Measurements from ENCODE around the gene OR51B4.
"Not testable (repeated sequence)": the region's sequence is repeated elsewhere in the genome, so short reads cannot be mapped to it uniquely, and the experiment has no call there.

Gene OR51B4

GRCh38 chr11:5297721-5298323, 3.9 kb downstream of the OR51B4 start:
- in situ Hi-C loops (cut with HindIII; ENCODE audit: low sequenced_read_pairs), result no loop called here

DNA sequence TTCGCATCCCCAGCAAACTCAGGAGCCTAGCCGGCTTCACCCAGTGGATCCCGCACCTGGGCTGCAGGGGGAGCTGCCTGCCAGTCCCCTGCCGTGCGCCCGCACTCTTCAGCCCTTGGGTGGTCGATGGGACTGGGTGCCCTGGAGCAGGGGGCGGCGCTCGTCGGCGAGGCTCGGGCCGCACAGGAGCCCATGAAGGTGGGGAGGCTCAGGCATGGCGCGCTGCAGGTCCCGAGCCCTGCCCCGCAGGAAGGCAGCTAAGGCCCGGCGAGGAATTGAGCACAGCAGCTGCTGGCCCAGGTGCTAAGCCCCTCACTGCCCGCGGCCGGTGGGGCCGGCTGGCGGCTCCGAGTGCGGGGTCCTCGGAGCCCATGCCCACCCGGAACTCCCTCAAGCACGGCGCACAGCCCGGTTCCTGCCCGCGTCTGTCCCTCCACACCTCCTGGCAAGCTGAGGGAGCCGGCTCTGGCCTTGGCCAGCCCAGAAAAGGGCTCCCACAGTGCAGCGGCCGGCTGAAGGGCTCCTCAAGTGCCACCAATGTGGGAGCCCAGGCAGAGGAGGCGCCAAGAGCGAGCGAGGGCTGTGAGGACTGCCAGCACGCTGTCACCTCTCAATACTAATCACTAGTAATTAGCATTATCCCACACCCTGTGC, 7.3 kb downstream of the OR51B4 start:
- in situ Hi-C loops (cut with HindIII; ENCODE audit: low sequenced_read_pairs), result not testable (repeated sequence)

DNA sequence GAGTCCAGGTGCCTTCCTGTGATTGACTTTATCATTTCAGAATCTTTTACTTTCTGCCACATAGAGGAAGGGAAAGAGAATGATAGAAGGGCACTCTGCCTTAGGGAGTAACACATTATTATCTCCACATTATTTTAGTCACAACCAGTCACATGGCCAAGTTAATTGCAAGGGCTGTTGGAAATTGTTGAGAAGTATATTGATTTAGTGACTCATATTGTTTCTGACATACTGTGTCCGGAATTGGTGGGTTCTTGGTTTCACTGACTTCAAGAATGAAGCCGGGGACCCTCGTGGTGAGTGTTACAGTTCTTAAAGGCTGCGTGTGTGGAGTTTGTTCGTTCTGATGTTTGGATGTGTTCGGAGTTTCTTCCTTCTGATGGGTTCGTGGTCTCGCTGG, 8.7 kb downstream of the OR51B4 start:
- in situ Hi-C loops (cut with HindIII; ENCODE audit: low sequenced_read_pairs), result no loop called here

- in situ Hi-C loops (cut with HindIII; ENCODE audit: low sequenced_read_pairs), result no loop called here
These were observed 10.4 kb downstream of the OR51B4 start for GRCh38 chr11:5291207-5291838.

DNA sequence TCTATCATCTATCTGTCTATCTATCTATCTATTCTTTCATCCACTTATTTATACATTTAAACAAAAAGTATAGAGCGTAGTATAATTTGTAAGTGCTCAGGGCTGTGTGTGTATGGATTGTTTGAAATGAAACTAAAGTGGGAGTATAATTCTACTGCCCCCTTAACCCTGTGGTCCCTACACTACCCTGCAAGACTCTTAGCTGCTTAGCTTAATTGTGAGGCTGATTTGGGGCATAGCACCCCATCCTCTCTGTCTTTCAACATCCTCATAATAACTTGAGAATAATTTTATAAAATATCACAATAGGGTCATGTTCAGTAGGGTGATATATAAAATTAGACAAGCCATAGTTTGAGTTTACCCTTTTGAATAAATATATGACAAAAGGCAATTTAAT, 11.6 kb downstream of the OR51B4 start:
- in situ Hi-C loops (cut with HindIII; ENCODE audit: low sequenced_read_pairs), result no loop called here

DNA sequence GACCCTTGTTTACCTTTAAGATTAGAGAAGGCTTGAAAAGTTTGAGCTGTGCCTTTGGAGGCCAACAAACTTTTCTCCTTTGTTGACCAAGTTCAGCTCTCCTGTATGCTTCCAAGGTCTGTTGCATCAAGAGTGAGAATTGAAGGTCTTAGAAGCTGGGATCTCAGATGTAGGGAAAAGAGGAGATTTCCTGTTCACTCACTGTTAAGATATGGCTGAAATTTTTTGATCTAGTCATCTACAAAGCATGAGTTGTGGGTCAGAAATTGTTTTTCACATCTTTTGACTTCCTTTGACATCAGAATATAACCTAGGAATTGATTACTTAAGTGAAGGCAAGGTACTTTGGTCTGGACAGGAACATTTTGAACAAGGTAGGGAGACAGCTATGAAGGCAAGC, 12.1 kb downstream of the OR51B4 start:
- in situ Hi-C loops (cut with HindIII; ENCODE audit: low sequenced_read_pairs), result no loop called here

GRCh38 chr11:5288906-5289550, 12.7 kb downstream of the OR51B4 start:
- in situ Hi-C loops (cut with HindIII; ENCODE audit: low sequenced_read_pairs), result no loop called here

DNA sequence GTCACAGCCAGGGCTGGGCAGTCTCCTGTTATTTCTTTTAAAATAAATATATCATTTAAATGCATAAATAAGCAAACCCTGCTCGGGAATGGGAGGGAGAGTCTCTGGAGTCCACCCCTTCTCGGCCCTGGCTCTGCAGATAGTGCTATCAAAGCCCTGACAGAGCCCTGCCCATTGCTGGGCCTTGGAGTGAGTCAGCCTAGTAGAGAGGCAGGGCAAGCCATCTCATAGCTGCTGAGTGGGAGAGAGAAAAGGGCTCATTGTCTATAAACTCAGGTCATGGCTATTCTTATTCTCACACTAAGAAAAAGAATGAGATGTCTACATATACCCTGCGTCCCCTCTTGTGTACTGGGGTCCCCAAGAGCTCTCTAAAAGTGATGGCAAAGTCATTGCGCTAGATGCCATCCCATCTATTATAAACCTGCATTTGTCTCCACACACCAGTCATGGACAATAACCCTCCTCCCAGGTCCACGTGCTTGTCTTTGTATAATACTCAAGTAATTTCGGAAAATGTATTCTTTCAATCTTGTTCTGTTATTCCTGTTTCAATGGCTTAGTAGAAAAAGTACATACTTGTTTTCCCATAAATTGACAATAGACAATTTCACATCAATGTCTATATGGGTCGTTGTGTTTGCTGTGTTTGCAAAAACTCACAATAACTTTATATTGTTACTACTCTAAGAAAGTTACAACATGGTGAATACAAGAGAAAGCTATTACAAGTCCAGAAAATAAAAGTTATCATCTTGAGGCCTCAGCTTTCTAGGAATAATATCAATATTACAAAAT, 13.4 kb downstream of the OR51B4 start:
- in situ Hi-C loops (cut with HindIII; ENCODE audit: low sequenced_read_pairs), result no loop called here

DNA sequence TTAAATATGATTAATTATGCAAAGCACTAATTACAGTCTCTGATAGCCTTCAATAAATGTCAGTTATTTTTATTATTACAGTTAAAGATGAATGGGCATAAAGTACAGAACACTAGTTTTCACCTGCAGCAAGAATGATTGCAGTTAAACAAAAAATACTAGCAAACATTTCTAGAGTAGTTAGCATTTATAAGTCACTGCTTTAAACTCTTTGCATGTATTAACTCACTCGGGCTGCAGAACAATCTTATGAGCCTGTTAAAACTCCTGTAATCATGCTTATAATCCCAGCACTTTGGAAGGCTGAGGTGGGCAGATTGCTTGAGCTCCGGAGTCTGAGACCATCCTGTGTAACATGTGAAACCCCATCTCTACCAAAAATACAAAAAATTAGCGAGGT, 14.8 kb downstream of the OR51B4 start:
- in situ Hi-C loops (cut with HindIII; ENCODE audit: low sequenced_read_pairs), result no loop called here

GRCh38 chr11:5286351-5286750, 15.4 kb downstream of the OR51B4 start:
- in situ Hi-C loops (cut with HindIII; ENCODE audit: low sequenced_read_pairs), result no loop called here

- in situ Hi-C loops (cut with HindIII; ENCODE audit: low sequenced_read_pairs), result no loop called here
These were observed 15.9 kb downstream of the OR51B4 start for GRCh38 chr11:5285703-5286340.

GRCh38 chr11:5284637-5285036, 17.1 kb downstream of the OR51B4 start:
- in situ Hi-C loops (cut with HindIII; ENCODE audit: low sequenced_read_pairs), result no loop called here

GRCh38 chr11:5283882-5284281, 17.9 kb downstream of the OR51B4 start:
- in situ Hi-C loops (cut with HindIII; ENCODE audit: low sequenced_read_pairs), result no loop called here

DNA sequence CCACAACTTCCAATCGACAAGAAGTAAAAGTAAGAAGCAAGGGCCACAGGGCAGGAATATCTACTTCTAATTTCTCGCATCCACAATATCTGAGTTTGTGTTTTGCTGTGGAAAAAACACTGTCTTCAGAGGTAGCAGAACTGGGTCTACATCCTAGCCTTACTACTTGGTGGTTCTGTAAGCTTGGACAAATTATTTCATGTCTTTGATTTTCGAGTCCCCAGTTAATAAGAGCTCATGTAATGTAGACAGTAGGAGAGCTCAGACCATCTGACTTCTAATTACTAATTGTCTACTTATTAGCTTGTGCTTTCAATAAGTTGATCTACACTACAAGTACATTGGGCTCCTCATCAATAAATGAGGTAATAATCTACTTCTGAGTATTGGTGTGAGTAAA, 18.7 kb downstream of the OR51B4 start:
- in situ Hi-C loops (cut with HindIII; ENCODE audit: low sequenced_read_pairs), result no loop called here

DNA sequence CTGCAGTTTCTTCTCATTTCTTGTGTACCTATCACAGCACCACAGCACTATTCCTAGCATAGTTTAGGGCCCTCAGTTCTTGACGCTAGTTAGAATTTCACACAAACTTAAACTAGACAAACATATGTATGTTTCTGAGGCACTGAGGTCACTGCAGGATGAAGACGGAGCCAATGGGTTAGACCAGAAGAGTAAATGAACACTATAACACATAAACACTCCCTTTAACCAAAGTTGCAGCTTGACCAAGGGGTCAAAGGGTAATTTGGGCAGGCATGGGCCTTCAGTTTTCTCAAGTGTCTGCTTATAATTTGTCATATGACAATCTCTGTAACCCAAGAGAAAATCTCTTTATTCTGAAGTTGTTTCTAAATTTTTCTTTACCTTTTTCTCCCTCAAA, 19.1 kb downstream of the OR51B4 start:
- in situ Hi-C loops (cut with HindIII; ENCODE audit: low sequenced_read_pairs), result no loop called here

- in situ Hi-C loops (cut with HindIII; ENCODE audit: low sequenced_read_pairs), result no loop called here
These were observed 20.1 kb downstream of the OR51B4 start for GRCh38 chr11:5281596-5281995.

DNA sequence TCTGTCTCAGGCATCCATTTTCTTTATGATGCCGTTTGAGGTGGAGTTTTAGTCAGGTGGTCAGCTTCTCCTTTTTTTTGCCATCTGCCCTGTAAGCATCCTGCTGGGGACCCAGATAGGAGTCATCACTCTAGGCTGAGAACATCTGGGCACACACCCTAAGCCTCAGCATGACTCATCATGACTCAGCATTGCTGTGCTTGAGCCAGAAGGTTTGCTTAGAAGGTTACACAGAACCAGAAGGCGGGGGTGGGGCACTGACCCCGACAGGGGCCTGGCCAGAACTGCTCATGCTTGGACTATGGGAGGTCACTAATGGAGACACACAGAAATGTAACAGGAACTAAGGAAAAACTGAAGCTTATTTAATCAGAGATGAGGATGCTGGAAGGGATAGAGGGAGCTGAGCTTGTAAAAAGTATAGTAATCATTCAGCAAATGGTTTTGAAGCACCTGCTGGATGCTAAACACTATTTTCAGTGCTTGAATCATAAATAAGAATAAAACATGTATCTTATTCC, 21.1 kb downstream of the OR51B4 start:
- in situ Hi-C loops (cut with HindIII; ENCODE audit: low sequenced_read_pairs), result no loop called here

DNA sequence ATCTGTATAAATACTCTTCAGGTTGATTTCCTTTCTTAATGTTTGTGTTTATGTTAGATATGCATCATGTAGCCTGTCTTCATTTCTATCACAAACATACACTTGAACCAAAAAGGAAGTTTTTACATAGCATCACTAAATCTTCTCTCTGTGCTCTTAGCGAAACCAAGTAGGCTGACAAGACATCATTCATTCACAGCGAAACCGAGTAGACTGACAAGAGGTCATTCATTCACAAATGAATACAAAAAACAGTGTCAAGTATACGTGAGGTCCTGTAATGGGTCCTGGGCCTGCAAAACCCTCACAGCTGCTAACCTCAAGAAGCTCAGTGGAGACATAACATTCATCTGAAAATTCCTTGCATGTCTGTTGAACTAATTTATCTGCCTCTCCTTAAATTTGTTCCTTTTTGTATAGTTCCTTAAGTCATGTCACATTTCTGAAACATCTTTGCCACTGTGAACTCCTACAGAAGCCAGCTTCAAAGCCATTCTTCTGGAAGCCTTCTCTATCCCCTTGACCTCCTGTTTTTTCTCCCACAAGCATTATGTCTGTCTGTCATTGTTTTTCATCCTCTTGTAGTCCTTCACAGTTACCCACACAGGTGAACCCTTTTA, 22.2 kb downstream of the OR51B4 start:
- in situ Hi-C loops (cut with HindIII; ENCODE audit: low sequenced_read_pairs), result no loop called here

- in situ Hi-C loops (cut with HindIII; ENCODE audit: low sequenced_read_pairs), result no loop called here
These were observed 23.9 kb downstream of the OR51B4 start for GRCh38 chr11:5277807-5278382.

- in situ Hi-C loops (cut with HindIII; ENCODE audit: low sequenced_read_pairs), result no loop called here
These were observed 25.0 kb downstream of the OR51B4 start for GRCh38 chr11:5276697-5277096.

Data from DLD1 (cell line).